ENCODE results near the gene CRYGC. TPM values are rescaled to one million over a fixed set of nuclear protein-coding genes. Genes with fewer than 3 reads are reported as not detected.

CRYGC gene
- total RNA-seq, 4 donors from 2014 or later = not detected

DNA sequence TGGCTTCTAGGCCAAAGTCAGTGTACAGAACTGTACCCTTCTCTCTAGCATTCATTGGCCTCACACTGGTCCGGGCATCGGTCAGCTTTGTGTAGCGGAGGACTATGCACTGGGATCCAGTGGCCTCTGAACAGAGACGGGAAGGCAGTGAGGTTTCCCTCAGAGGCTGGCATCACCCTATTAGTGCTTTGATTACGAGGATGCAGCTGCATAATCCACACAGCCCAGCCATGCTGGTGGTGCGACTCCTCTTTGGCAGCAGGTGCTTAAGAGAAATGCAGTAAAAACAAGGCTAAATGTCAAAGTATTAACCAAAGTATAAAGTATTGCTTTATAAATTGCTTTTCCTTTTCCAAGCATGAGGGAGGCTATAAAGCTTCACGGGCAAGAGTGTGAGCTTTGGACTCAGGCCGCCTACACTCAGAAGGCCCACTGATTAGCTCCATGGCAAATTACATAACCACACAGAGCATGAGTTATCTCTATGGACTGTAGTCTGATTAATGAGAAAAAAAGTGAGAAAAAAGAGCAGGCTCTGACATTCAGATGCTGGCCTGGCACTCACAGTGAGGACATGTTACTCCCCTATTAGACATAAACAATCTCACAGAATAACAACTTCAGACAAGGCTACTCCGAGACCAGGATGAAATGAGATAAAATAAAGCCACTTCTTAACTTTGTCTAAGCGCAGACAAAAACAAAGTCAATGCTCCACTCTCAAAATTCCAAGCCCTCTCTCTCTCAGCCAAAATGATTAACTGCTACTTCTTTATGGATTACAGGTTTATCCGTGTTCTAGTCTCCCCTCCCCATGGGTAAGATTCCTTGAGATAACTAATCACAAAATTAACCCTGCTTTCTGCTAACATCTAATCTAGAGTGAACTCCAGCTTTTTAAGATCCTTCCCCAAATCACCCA, 6.4 kb upstream of the CRYGC start:
- Histone ChIP-seq H3K4me3 (no peak overlapping the region), H3K27me3 (no peaks in the 10 kb centered on the region), H3K36me3 (no peaks in the 10 kb centered on the region), H3K9me3 (peaks cover 0 to 7% (median 0%) of the 10 kb centered on the region in 4 donors), H3K4me1 (no peaks in the 10 kb centered on the region), H3K27ac (peak overlapping the region in 1 of 4 donors; percentile 19)
- TF ChIP-seq EP300 (IDR thresholded peaks at IDR 0.05) (no peak), POLR2A (IDR thresholded peaks at IDR 0.05) (no peak)
- TF ChIP-seq, protein P1, sequence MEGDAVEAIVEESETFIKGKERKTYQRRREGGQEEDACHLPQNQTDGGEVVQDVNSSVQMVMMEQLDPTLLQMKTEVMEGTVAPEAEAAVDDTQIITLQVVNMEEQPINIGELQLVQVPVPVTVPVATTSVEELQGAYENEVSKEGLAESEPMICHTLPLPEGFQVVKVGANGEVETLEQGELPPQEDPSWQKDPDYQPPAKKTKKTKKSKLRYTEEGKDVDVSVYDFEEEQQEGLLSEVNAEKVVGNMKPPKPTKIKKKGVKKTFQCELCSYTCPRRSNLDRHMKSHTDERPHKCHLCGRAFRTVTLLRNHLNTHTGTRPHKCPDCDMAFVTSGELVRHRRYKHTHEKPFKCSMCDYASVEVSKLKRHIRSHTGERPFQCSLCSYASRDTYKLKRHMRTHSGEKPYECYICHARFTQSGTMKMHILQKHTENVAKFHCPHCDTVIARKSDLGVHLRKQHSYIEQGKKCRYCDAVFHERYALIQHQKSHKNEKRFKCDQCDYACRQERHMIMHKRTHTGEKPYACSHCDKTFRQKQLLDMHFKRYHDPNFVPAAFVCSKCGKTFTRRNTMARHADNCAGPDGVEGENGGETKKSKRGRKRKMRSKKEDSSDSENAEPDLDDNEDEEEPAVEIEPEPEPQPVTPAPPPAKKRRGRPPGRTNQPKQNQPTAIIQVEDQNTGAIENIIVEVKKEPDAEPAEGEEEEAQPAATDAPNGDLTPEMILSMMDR (IDR thresholded peaks at IDR 0.05) = no peak
- no peak for DNase-seq (ENCODE audit: low spot score in 2 of 2)
- WGBS, 2 donors = 74 to 78% methylated on average over 11 of the region's 11 CpGs

DNA sequence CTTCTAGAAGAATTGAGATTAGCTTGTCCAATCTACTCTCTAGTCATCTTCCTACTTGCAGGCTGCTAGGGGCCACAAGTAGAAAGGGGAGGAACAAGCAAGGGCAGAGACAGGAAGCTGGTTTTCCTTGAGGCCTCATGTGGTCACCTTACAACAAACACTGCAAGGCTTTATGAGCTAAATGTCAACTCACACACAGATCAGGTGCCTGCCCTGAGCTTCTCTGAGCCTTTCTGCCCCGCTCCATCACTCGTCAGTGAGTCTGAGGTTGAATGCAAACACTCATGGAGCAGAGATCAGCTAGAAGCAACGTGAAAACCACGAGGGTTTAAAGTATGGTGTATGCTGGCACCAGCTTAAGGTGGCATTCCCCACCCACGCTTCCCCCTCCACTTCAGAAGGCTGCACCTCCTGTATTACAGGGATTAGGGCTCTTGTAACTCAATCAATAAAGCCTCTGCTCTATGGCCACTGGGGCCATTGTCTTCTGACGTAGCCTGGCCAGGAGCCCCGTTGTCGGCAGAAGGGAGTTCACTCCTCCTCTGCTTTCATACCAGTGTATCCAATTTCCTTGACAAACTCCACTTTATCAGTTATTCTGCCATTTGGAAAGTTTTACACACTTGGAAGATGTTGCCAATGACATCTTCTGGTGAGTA, 5.4 kb upstream of the CRYGC start:
- no peak overlapping the region for H3K27ac ChIP-seq
- DNase-seq (ENCODE audit: low spot score in 2 of 2) = no peak
- WGBS, 2 donors = 44 to 50% methylated on average over 8 of the region's 8 CpGs

DNA sequence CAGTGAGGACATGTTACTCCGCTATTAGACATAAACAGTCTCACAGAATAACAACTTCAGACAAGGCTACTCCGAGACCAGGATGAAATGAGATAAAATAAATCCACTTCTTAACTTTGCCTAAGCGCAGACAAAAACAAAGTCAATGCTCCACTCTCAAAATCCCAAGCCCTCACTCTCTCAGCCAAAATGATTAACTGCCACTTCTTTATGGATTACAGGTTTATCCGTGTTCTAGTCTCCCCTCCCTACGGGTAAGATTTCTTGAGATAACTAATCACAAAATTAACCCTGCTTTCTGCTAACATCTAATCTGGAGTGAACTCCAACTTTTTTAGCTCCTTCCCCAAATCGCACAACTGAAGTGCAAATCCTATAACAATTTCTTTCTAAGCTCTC, 1.1 kb upstream of the CRYGC start:
- WGBS, 2 donors = 78 to 82% methylated on average over 6 of the region's 6 CpGs
- peaks cover 0 to 15% of the 10 kb centered on the region in 2 donors for H3K27me3 ChIP-seq
- no peaks in the 10 kb centered on the region for H3K4me1 ChIP-seq
- no peak overlapping the region for H3K4me3 ChIP-seq
- no peak overlapping the region for H3K27ac ChIP-seq
- no peaks in the 10 kb centered on the region for H3K9me3 ChIP-seq
- TF ChIP-seq POLR2A (IDR thresholded peaks at IDR 0.05) (no peak), EP300 (IDR thresholded peaks at IDR 0.05) (no peak)
- TF ChIP-seq, protein P1 (IDR thresholded peaks at IDR 0.05) = no peak
- H3K36me3 ChIP-seq = no peaks in the 10 kb centered on the region
- no peak for DNase-seq (ENCODE audit: low spot score in 2 of 2)

More for the DNA sequence above, 5.4 kb upstream of the CRYGC start:
- no peaks in the 10 kb centered on the region for H3K27me3 ChIP-seq
- peaks cover 0 to 7% (median 0%) of the 10 kb centered on the region in 4 donors for H3K9me3 ChIP-seq
- H3K36me3 ChIP-seq = no peaks in the 10 kb centered on the region
- TF ChIP-seq POLR2A (IDR thresholded peaks at IDR 0.05) = no peak
- TF ChIP-seq, protein P1 (IDR thresholded peaks at IDR 0.05) = no peak
- TF ChIP-seq EP300 (IDR thresholded peaks at IDR 0.05) = no peak
- no peaks in the 10 kb centered on the region for H3K4me1 ChIP-seq
- H3K4me3 ChIP-seq = no peak overlapping the region

DNA sequence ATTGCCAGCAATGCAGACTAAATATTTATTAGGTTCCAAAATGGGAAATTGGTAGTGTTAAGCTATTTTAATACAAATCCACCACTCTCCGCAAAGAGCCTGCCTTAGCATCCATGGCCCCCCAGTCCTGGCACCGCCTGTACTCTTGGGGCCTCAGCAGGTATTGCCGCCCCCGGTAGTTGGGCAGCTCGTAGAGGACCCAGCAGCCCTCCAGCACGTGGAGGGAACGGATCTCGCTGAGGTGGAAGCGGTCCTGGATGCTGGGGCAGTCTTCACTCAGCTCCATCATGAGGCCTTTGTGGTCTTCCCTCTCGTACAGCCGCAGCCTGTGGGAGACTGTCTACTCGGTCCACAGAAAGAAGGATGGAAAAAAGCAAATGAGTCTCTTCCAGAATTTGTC, 1.5 kb downstream of the CRYGC start:
- H3K27ac ChIP-seq = no peak overlapping the region
- WGBS, 2 donors = 95 to 97% methylated on average over 12 of the region's 12 CpGs
- H3K27me3 ChIP-seq = peaks cover 0 to 37% of the 10 kb centered on the region in 2 donors
- no peak for TF ChIP-seq POLR2A (IDR thresholded peaks at IDR 0.05)
- TF ChIP-seq, protein P1 (IDR thresholded peaks at IDR 0.05) = no peak
- no peak for TF ChIP-seq EP300 (IDR thresholded peaks at IDR 0.05)
- no peak overlapping the region for H3K4me3 ChIP-seq
- H3K9me3 ChIP-seq = no peaks in the 10 kb centered on the region
- H3K36me3 ChIP-seq = no peaks in the 10 kb centered on the region
- no peak for DNase-seq (ENCODE audit: low spot score in 2 of 2)
- peaks cover 0 to 12% (median 3%) of the 10 kb centered on the region in 4 donors for H3K4me1 ChIP-seq

DNA sequence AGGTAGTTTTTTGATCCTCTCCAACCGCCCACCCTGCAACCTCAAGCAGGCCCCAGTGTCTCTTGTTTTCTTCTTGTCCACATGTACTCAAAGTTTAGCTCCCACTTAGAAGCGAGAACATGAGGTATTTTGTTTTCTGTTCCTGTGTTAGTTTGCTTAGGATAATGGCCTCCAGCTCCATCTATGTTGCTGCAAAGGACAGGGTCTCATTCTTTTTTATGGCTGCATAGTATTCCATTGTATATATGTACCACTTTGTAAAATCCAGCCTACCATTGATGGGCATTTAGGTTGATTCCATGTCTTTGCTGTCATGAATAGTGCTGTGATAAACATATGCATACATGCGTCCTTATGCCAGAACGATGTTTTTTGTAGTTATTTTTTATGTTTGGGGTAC, 2.5 kb downstream of the CRYGC start:
- 94 to 97% methylated on average over 4 of the region's 4 CpGs for WGBS, 2 donors
- Histone ChIP-seq H3K36me3 (no peaks in the 10 kb centered on the region), H3K27me3 (peaks cover 0 to 37% of the 10 kb centered on the region in 2 donors)

More for the DNA sequence above, 2.5 kb downstream of the CRYGC start:
- Histone ChIP-seq H3K4me3 (no peak overlapping the region), H3K4me1 (peaks cover 0 to 12% (median 3%) of the 10 kb centered on the region in 4 donors), H3K9me3 (no peaks in the 10 kb centered on the region), H3K27ac (no peak overlapping the region)
- TF ChIP-seq EP300 (IDR thresholded peaks at IDR 0.05) = no peak
- TF ChIP-seq, protein P1 (IDR thresholded peaks at IDR 0.05) = no peak
- no peak for TF ChIP-seq POLR2A (IDR thresholded peaks at IDR 0.05)
- no peak for DNase-seq (ENCODE audit: low spot score in 2 of 2)

Measured in tibial nerve (tissue), 4 donors.